ENCODE measurements around the gene KRTAP9-8. TPM values are rescaled to one million over a fixed set of nuclear protein-coding genes. Genes with fewer than 3 reads are reported as not detected.

The KRTAP9-8 gene
- total RNA-seq, 2 experiments from 2014 or later: not detected

DNA sequence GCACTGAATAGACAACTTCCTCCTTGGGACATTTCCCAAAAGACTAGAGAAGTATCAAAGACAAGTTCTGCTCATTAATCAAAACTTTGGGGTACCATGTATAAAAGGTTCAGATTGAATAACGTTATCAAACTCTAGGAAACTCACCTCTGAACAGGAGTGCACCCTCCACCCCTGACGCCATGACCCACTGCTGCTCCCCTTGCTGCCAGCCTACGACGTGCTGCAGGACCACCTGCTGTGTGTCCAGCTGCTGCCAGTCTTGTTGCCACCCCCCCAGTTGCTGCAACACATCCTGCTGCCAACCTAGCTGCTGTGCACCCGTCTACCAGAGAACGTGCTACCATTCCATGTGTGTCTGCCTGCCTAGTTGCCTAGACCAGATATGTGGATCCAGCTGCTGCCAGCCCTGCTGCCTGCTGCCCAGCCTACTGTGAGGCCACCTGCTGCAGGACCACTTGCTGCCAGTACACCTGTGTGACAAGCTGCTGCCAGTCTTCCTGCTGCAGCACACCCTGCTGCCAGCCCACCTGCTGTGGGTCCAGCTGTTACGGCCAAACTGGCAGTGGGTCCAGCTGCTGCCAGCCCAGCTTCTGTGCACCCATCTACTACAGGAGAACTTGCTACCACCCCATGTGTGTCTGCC is 25.2 kb upstream of the KRTAP9-8 start:
- Histone ChIP-seq H2AFZ (ENCODE audit: low read length) (no peak overlapping the region), H3K4me3 (ENCODE audit: low read depth, low read length, poor library complexity, severe bottlenecking) (no peak overlapping the region)
- CTCF ChIA-PET (ENCODE audit: unreplicated experiment): no interaction called here

DNA sequence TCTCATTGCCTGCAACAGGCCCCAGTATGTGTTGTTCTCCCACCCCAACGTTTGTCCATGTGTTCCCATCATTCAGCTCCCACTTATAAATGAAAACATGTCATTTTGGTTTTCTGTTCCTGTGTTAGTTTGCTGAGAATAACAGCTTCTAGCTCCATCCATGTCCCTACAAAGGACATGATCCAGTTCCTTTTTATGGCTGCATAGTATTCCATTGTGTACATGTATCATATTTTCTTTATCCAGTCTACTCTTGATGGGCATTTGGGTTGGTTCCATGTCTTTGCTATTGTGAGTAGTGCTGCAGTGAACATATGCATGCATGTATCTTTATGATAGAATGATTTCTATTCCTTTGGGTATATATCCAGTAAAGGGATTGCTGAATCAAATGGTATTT is 22.1 kb upstream of the KRTAP9-8 start:
- TF ChIP-seq EZH2phosphoT487 (IDR thresholded peaks at IDR 0.05; ENCODE audit: borderline replicate concordance, low read depth, low read length): no peak
- TF ChIP-seq, protein P1, sequence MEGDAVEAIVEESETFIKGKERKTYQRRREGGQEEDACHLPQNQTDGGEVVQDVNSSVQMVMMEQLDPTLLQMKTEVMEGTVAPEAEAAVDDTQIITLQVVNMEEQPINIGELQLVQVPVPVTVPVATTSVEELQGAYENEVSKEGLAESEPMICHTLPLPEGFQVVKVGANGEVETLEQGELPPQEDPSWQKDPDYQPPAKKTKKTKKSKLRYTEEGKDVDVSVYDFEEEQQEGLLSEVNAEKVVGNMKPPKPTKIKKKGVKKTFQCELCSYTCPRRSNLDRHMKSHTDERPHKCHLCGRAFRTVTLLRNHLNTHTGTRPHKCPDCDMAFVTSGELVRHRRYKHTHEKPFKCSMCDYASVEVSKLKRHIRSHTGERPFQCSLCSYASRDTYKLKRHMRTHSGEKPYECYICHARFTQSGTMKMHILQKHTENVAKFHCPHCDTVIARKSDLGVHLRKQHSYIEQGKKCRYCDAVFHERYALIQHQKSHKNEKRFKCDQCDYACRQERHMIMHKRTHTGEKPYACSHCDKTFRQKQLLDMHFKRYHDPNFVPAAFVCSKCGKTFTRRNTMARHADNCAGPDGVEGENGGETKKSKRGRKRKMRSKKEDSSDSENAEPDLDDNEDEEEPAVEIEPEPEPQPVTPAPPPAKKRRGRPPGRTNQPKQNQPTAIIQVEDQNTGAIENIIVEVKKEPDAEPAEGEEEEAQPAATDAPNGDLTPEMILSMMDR (conservative IDR thresholded peaks at IDR 0.05; ENCODE audit: low read length): no peak
- DNase-seq (ENCODE audit: low spot score): no peak
- H3K27ac ChIP-seq (ENCODE audit: low read depth, low read length, poor library complexity, severe bottlenecking): no peak overlapping the region
- H3K9me3 ChIP-seq (ENCODE audit: low read length): no peaks in the 10 kb centered on the region
- H3K79me2 ChIP-seq (ENCODE audit: insufficient read depth, low read depth, low read length): no peaks in the 10 kb centered on the region
- H3K4me3 ChIP-seq (ENCODE audit: low read depth, low read length, poor library complexity, severe bottlenecking): no peak overlapping the region
- H2AFZ ChIP-seq (ENCODE audit: low read length): no peak overlapping the region
- ChIA-PET POLR2A (no interaction called here), CTCF (ENCODE audit: unreplicated experiment) (no interaction called here)
- no peaks in the 10 kb centered on the region for H4K20me1 ChIP-seq (ENCODE audit: insufficient read depth, low read length)
- no peaks in the 10 kb centered on the region for H3K4me1 ChIP-seq (ENCODE audit: insufficient read depth, low read length, poor library complexity, severe bottlenecking)
- BruUV-seq (replicated peaks): no TSS peak
- intact Hi-C loops (cut with micrococcal nuclease; ENCODE audit: unreplicated experiment): no loop called here
- H3K36me3 ChIP-seq (ENCODE audit: insufficient read depth, low read length): no peaks in the 10 kb centered on the region
- H3K4me2 ChIP-seq (ENCODE audit: low read length): no peak overlapping the region
- H3K9me2 ChIP-seq (ENCODE audit: insufficient read depth, low read length): no peaks in the 10 kb centered on the region

More for the DNA sequence above, 25.2 kb upstream of the KRTAP9-8 start:
- Histone ChIP-seq H4K20me1 (ENCODE audit: insufficient read depth, low read length) (no peaks in the 10 kb centered on the region), H3K4me2 (ENCODE audit: low read length) (no peak overlapping the region), H3K4me1 (ENCODE audit: insufficient read depth, low read length, poor library complexity, severe bottlenecking) (no peaks in the 10 kb centered on the region), H3K36me3 (ENCODE audit: insufficient read depth, low read length) (no peaks in the 10 kb centered on the region), H3K9me2 (ENCODE audit: insufficient read depth, low read length) (no peaks in the 10 kb centered on the region), H3K79me2 (ENCODE audit: insufficient read depth, low read depth, low read length) (no peaks in the 10 kb centered on the region), H3K27ac (ENCODE audit: low read depth, low read length, poor library complexity, severe bottlenecking) (no peak overlapping the region), H3K9me3 (ENCODE audit: low read length) (no peaks in the 10 kb centered on the region)
- intact Hi-C loops (cut with micrococcal nuclease; ENCODE audit: unreplicated experiment): no loop called here
- TF ChIP-seq EZH2phosphoT487 (IDR thresholded peaks at IDR 0.05; ENCODE audit: borderline replicate concordance, low read depth, low read length): no peak
- TF ChIP-seq, protein P1 (conservative IDR thresholded peaks at IDR 0.05; ENCODE audit: low read length): no peak
- no TSS peak for BruUV-seq (replicated peaks)
- no peak for DNase-seq (ENCODE audit: low spot score)
- POLR2A ChIA-PET: no interaction called here

DNA sequence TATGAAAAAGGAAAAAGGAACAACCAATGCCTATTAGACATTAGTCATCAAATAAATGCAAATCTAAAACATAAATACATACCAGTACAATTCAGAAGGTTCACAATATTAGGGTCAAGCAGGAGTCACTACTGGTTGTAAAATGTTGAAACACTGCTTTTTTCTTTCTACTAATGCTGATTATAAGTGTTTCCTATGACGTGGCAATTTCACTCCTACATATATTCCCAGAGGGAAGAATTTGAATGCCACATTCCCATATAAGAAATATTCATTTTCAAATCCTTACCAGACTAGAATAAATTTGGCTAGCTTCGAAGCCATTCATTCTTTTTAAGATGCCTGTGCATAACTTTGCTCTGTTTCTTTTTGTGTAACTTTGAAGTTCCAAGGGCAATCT is 14.0 kb upstream of the KRTAP9-8 start:
- no peak overlapping the region for H3K27ac ChIP-seq (ENCODE audit: low read depth, low read length, poor library complexity, severe bottlenecking)
- ChIA-PET CTCF (ENCODE audit: unreplicated experiment) (no interaction called here), POLR2A (no interaction called here)
- no peaks in the 10 kb centered on the region for H3K4me1 ChIP-seq (ENCODE audit: insufficient read depth, low read length, poor library complexity, severe bottlenecking)
- intact Hi-C loops (cut with micrococcal nuclease; ENCODE audit: unreplicated experiment): no loop called here
- H3K9me3 ChIP-seq (ENCODE audit: low read length): no peaks in the 10 kb centered on the region
- no peak overlapping the region for H2AFZ ChIP-seq (ENCODE audit: low read length)
- no peaks in the 10 kb centered on the region for H3K79me2 ChIP-seq (ENCODE audit: insufficient read depth, low read depth, low read length)
- H3K36me3 ChIP-seq (ENCODE audit: insufficient read depth, low read length): no peaks in the 10 kb centered on the region
- no peak overlapping the region for H3K4me2 ChIP-seq (ENCODE audit: low read length)
- no peak for DNase-seq (ENCODE audit: low spot score)
- TF ChIP-seq, protein P1 (conservative IDR thresholded peaks at IDR 0.05; ENCODE audit: low read length): no peak
- no peak for TF ChIP-seq EZH2phosphoT487 (IDR thresholded peaks at IDR 0.05; ENCODE audit: borderline replicate concordance, low read depth, low read length)
- no TSS peak for BruUV-seq (replicated peaks)
- no peaks in the 10 kb centered on the region for H4K20me1 ChIP-seq (ENCODE audit: insufficient read depth, low read length)
- no peak overlapping the region for H3K4me3 ChIP-seq (ENCODE audit: low read depth, low read length, poor library complexity, severe bottlenecking)
- no peaks in the 10 kb centered on the region for H3K9me2 ChIP-seq (ENCODE audit: insufficient read depth, low read length)
